CD14-positive monocyte (primary cell): ENCODE results near the gene RPS28. TPM values are rescaled to one million over a fixed set of nuclear protein-coding genes. Genes with fewer than 3 reads are reported as not detected.
"Not testable (repeated sequence)": the region's sequence is repeated elsewhere in the genome, so short reads cannot be mapped to it uniquely, and the experiment has no call there.

Source experiments
- DNase-seq, 3 donors: peaks; one replicate each; pipeline ENCODE4 v3.0.0-alpha.2; 2011 to 2022
- H2AFZ ChIP-seq: 2 replicates; pipeline ENCODE4 v1.6.0; 2012; ENCODE audit warnings: mild to moderate bottlenecking, low read depth, low read length, inconsistent platforms; ENCODE audit not compliant: insufficient read depth, poor library complexity, severe bottlenecking
- H3K27ac ChIP-seq, 2 donors: 1 replicate in 1 of 2; 2 replicates in 1 of 2; pipeline ENCODE4 v1.5.1; 2012 to 2013; ENCODE audit warnings: low read length in 2 of 2, control low read depth in 1 of 2, inconsistent platforms in 1 of 2, low read depth in 1 of 2, mild to moderate bottlenecking in 1 of 2
- H3K27me3 ChIP-seq, 2 donors: one replicate each; pipeline versions ENCODE4 v1.6.0 to v1.6.1; 2011 to 2013; ENCODE audit warnings: low read length in 2 of 2; ENCODE audit not compliant: control insufficient read depth in 2 of 2, insufficient read depth in 2 of 2
- H3K36me3 ChIP-seq, 2 donors: replicated peaks in 1 of 2; 1 replicate in 1 of 2; 2 replicates in 1 of 2; pipeline versions ENCODE4 v1.5.1 to v1.6.1; 2012 to 2013; ENCODE audit warnings: low read length in 2 of 2, control low read depth in 1 of 2, inconsistent platforms in 1 of 2, mild to moderate bottlenecking in 1 of 2; ENCODE audit not compliant: insufficient read depth in 2 of 2, control insufficient read depth in 1 of 2
- H3K4me1 ChIP-seq, 2 donors: 1 replicate in 1 of 2; 2 replicates in 1 of 2; pipeline versions ENCODE4 v1.5.1 to v1.6.1; 2012 to 2013; ENCODE audit warnings: low read length in 2 of 2, control low read depth in 1 of 2, inconsistent platforms in 1 of 2, mild to moderate bottlenecking in 1 of 2, moderate library complexity in 1 of 2; ENCODE audit not compliant: insufficient read depth in 2 of 2, control insufficient read depth in 1 of 2
- H3K4me2 ChIP-seq: replicated peaks from 2 replicates; pipeline ENCODE3; 2012; ENCODE audit warnings: low read length, moderate library complexity, mild to moderate bottlenecking; ENCODE audit not compliant: poor library complexity, severe bottlenecking; ENCODE audit errors: extremely low read depth
- H3K4me3 ChIP-seq, 3 experiments: fragments of 200-600 bp in 1 of 3; sonication (generic) in 1 of 3; replicated peaks in 1 of 3; 1 replicate in 2 of 3; 2 replicates in 1 of 3; pipeline ENCODE4 v1.5.1; 2011 to 2013; ENCODE audit warnings: low read length in 3 of 3, mild to moderate bottlenecking in 3 of 3, control low read depth in 2 of 3, low read depth in 2 of 3, inconsistent platforms in 1 of 3, moderate library complexity in 1 of 3
- H3K79me2 ChIP-seq: 2 replicates; pipeline ENCODE4 v1.6.0; 2012; ENCODE audit warnings: mild to moderate bottlenecking, control low read depth, inconsistent platforms, low read length, moderate library complexity; ENCODE audit not compliant: insufficient read depth
- H3K9ac ChIP-seq: 2 replicates; pipeline ENCODE4 v1.6.0; 2017; ENCODE audit warnings: low read length, mild to moderate bottlenecking; ENCODE audit not compliant: insufficient read depth, poor library complexity, severe bottlenecking
- H3K9me3 ChIP-seq, 2 donors: replicated peaks in 1 of 2; 1 replicate in 1 of 2; 2 replicates in 1 of 2; pipeline versions ENCODE4 v1.5.1 to v1.6.1; 2012 to 2013; ENCODE audit warnings: low read length in 2 of 2, control low read depth in 1 of 2; ENCODE audit not compliant: control insufficient read depth in 1 of 2, insufficient read depth in 1 of 2
- H4K20me1 ChIP-seq: 2 replicates; pipeline ENCODE4 v1.6.0; 2012; ENCODE audit warnings: mild to moderate bottlenecking, low read length, control low read depth, moderate library complexity; ENCODE audit not compliant: insufficient read depth
- H3K27ac Mint-ChIP-seq, 7 donors: one replicate each; pipeline ENCODE4 v1.8.0; 2020; ENCODE audit warnings: mild to moderate bottlenecking in 7 of 7, mixed read lengths in 7 of 7, moderate library complexity in 6 of 7, inconsistent platforms in 2 of 7
- H3K27me3 Mint-ChIP-seq, 3 donors: one replicate each; pipeline ENCODE4 v1.8.0; 2021 to 2022; ENCODE audit warnings: low read depth in 3 of 3, mild to moderate bottlenecking in 3 of 3, mixed read lengths in 3 of 3, moderate library complexity in 3 of 3, inconsistent platforms in 1 of 3
- H3K36me3 Mint-ChIP-seq, 2 donors: one replicate each; pipeline ENCODE4 v1.8.0; 2020; ENCODE audit warnings: mixed read lengths in 2 of 2, inconsistent platforms in 1 of 2, mild to moderate bottlenecking in 1 of 2
- H3K4me1 Mint-ChIP-seq: one replicate; pipeline ENCODE4 v1.8.0; 2020; ENCODE audit warnings: mild to moderate bottlenecking, mixed read lengths
- H3K4me3 Mint-ChIP-seq, 2 donors: one replicate each; pipeline ENCODE4 v1.8.0; 2020; ENCODE audit warnings: mild to moderate bottlenecking in 2 of 2, mixed read lengths in 2 of 2, moderate library complexity in 1 of 2
- H3K9me3 Mint-ChIP-seq, 7 donors: one replicate each; pipeline ENCODE4 v1.8.0; 2020 to 2022; ENCODE audit warnings: mixed read lengths in 7 of 7, mild to moderate bottlenecking in 6 of 7, moderate library complexity in 6 of 7, inconsistent platforms in 2 of 7
- WGBS: methylation state at CpG from one replicate; pipeline ENCODE4 v1.1.5; 2013; ENCODE audit warnings: missing lambda C conversion rate; ENCODE audit not compliant: insufficient coverage; 5-methylcytosine and 5-hydroxymethylcytosine counted together
- intact Hi-C, 2 donors: fragments of 100-400 bp; cut with micrococcal nuclease; formaldehyde crosslinking; loops; one replicate each; pipeline versions ENCODE4 v1.15.0 to v1.15.1; 2023
- polyA plus RNA-seq, 3 donors: library from polyadenylated mRNA; depleted of rRNA in 1 of 3; unstranded in 2 of 3; stranded (reverse) in 1 of 3; fragments of 300-500 nt in 2 of 3; fragments of >200 nt in 1 of 3; fragmentation: Illumina TruSeq in 2 of 3; gene quantifications; 1 replicate in 2 of 3; 2 replicates in 1 of 3; pipeline ENCODE4 v1.2.3, GENCODE V29; 2012 to 2021
- TF ChIP-seq, protein P1 (sequence below): fragments of 200-600 bp; IDR thresholded peaks from one replicate; pipeline ENCODE4 v1.8.0; 2022; ENCODE audit warnings: antibody characterized with exemption, mild to moderate bottlenecking

Gene RPS28
- polyA plus RNA-seq, 3 donors: 539 to 1,104 (median 984) TPM

DNA sequence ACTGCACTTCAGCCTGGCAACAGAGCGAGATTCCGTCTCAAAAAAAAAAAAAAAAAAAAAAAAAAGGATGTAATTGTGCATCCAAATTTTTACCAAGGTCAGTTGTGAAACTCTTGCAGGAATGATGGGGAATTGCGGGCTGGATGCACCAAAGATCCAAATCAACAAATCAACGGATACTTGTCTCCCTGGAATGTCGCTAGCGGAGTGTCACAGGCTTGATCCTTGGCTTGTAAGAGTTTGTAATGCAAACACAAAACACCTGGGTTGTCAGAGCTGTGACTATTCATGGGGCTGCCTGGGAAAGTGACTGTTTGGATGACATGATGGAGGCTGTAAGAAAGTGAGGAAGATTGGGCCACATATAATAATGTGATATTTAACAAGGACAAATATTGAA, 17.5 kb downstream of the RPS28 start:
- 78% methylated on average over 4 of the region's 6 CpGs for WGBS
- no peak overlapping the region for H3K27ac Mint-ChIP-seq
- Histone ChIP-seq H4K20me1 (no peaks in the 10 kb centered on the region), H3K27me3 (peaks cover 46 to 71% of the 10 kb centered on the region in 2 donors), H3K79me2 (no peaks in the 10 kb centered on the region), H3K4me1 (peaks cover 8 to 23% of the 10 kb centered on the region in 2 donors), H3K36me3 (no peaks in the 10 kb centered on the region), H3K9me3 (peaks cover 0 to 5% of the 10 kb centered on the region in 2 donors), H2AFZ (no peak overlapping the region), H3K4me3 (no peak overlapping the region), H3K27ac (no peak overlapping the region), H3K9ac (no peak overlapping the region), H3K4me2 (no peak overlapping the region)
- peaks cover 0 to 19% (median 5%) of the 10 kb centered on the region in 7 donors for H3K9me3 Mint-ChIP-seq
- intact Hi-C loops: no loop called here
- H3K4me1 Mint-ChIP-seq: peaks cover 13% of the 10 kb centered on the region
- H3K36me3 Mint-ChIP-seq: no peaks in the 10 kb centered on the region
- H3K27me3 Mint-ChIP-seq: peaks cover 81 to 89% (median 88%) of the 10 kb centered on the region in 3 donors
- DNase-seq: no peak
- no peak overlapping the region for H3K4me3 Mint-ChIP-seq
- TF ChIP-seq, protein P1, sequence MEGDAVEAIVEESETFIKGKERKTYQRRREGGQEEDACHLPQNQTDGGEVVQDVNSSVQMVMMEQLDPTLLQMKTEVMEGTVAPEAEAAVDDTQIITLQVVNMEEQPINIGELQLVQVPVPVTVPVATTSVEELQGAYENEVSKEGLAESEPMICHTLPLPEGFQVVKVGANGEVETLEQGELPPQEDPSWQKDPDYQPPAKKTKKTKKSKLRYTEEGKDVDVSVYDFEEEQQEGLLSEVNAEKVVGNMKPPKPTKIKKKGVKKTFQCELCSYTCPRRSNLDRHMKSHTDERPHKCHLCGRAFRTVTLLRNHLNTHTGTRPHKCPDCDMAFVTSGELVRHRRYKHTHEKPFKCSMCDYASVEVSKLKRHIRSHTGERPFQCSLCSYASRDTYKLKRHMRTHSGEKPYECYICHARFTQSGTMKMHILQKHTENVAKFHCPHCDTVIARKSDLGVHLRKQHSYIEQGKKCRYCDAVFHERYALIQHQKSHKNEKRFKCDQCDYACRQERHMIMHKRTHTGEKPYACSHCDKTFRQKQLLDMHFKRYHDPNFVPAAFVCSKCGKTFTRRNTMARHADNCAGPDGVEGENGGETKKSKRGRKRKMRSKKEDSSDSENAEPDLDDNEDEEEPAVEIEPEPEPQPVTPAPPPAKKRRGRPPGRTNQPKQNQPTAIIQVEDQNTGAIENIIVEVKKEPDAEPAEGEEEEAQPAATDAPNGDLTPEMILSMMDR: no peak

DNA sequence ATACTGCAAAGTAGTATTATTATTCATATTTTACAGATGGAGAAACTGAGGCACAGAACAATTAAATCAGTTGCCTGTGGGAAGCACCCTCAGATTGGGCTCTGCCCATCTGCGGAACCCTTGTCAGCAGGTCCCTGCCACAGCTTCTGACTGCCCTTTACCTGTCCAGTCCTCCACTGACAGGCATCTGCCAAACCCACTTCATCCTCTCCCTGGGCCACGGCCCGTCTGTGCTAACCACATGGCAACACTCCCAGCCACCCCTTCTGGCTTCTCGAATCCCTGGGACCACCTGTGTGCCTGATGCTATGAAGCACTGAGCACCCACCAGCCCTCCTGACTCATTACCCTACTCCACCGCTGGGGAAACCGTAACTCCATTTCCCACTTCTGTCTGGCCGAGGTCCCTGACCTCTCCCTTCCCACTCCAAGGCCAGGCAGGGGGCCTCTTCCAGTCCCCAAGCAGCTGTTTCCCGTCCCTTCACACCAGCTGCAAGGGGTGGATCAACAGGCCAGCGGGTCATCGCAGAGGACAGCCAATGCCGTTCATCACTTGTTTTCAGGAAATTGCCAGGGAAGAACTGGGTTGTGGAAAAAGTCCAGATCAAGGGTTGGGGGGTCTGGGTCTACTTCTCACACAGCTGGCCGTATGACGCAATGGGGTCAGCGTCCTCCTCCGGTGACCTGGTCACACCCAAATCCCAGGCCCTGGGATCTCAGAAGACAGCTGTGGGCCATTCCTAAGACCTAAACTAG, 19.2 kb downstream of the RPS28 start:
- H3K27me3 Mint-ChIP-seq: peaks cover 83 to 94% (median 88%) of the 10 kb centered on the region in 3 donors
- Histone ChIP-seq H3K9me3 (peaks cover 0 to 5% of the 10 kb centered on the region in 2 donors), H3K4me3 (no peak overlapping the region), H2AFZ (no peak overlapping the region), H3K9ac (no peak overlapping the region), H3K27ac (no peak overlapping the region), H3K36me3 (no peaks in the 10 kb centered on the region), H3K4me2 (no peak overlapping the region), H3K27me3 (peaks cover 47 to 77% of the 10 kb centered on the region in 2 donors), H3K79me2 (no peaks in the 10 kb centered on the region), H3K4me1 (peaks cover 8 to 13% of the 10 kb centered on the region in 2 donors), H4K20me1 (no peaks in the 10 kb centered on the region)
- TF ChIP-seq, protein P1: no peak
- H3K27ac Mint-ChIP-seq: peak overlapping the region in 1 of 7 donors; percentile 80
- H3K9me3 Mint-ChIP-seq: peaks cover 0 to 16% (median 5%) of the 10 kb centered on the region in 7 donors
- H3K36me3 Mint-ChIP-seq: no peaks in the 10 kb centered on the region
- no peak for DNase-seq
- 11% methylated on average over 15 of the region's 15 CpGs for WGBS
- H3K4me3 Mint-ChIP-seq: peak overlapping the region in 1 of 2 donors; percentile 67
- intact Hi-C loops: no loop called here
- peaks cover 13% of the 10 kb centered on the region for H3K4me1 Mint-ChIP-seq

DNA sequence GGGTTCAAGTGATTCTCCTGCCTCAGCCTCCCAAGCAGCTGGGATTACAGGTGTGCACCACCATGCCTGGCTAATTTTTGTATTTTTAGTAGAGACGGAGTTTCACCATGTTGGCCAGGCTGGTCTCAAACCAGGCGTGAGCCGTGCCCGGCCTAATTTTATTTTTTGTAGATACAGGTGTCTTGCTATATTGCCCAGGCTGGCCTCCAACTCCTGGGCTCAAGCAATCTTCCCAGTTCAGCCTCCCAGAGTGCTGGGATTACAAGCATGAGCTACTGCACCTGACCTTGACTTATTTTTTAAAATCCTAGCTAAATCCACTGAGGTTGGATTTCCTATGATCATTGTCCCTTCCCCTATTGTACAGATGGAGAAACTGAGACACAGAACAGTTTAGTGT, 20.2 kb downstream of the RPS28 start:
- H3K27ac ChIP-seq, H3K27ac Mint-ChIP-seq, H4K20me1 ChIP-seq, H3K36me3 Mint-ChIP-seq, H3K9ac ChIP-seq, H3K79me2 ChIP-seq, H3K4me2 ChIP-seq, DNase-seq, H3K36me3 ChIP-seq, H3K9me3 ChIP-seq, H3K4me3 ChIP-seq, H2AFZ ChIP-seq, intact Hi-C loops, H3K4me1 Mint-ChIP-seq: not testable (repeated sequence)
- WGBS: no CpG with 5 or more reads among the region's 4 CpGs
- H3K9me3 Mint-ChIP-seq: peaks cover 0 to 16% (median 4%) of the 10 kb centered on the region in 7 donors
- H3K4me3 Mint-ChIP-seq: peak overlapping the region in 1 of 2 donors; percentile 63
- Histone ChIP-seq H3K27me3 (peaks cover 38 to 68% of the 10 kb centered on the region in 2 donors), H3K4me1 (peaks cover 8 to 11% of the 10 kb centered on the region in 2 donors)
- H3K27me3 Mint-ChIP-seq: peaks cover 74 to 87% (median 80%) of the 10 kb centered on the region in 3 donors
